ENCODE results near the gene MBOAT7.

The MBOAT7 gene

GRCh38 chr19:54133957-54134590 is 55.3 kb downstream of the MBOAT7 start:
- Histone ChIP-seq H3K36me3 (ENCODE audit: insufficient read depth, low read length) (peaks cover 29% of the 10 kb centered on the region), H3K27me3 (ENCODE audit: insufficient read depth, low read length) (no peaks in the 10 kb centered on the region), H3K9me3 (ENCODE audit: insufficient read depth, low read depth, low read length) (peaks cover 5% of the 10 kb centered on the region), H3K9ac (ENCODE audit: low read depth, low read length) (no peak overlapping the region), H3K4me3 (ENCODE audit: low read length) (no peak overlapping the region), H3K27ac (ENCODE audit: low read depth, low read length) (peak overlapping the region; percentile 27; the same call in 1 of the 2 replicates), H3K4me1 (ENCODE audit: insufficient read depth, low read length) (no peaks in the 10 kb centered on the region)
- 58% methylated on average over 2 of the region's 2 CpGs for WGBS

DNA sequence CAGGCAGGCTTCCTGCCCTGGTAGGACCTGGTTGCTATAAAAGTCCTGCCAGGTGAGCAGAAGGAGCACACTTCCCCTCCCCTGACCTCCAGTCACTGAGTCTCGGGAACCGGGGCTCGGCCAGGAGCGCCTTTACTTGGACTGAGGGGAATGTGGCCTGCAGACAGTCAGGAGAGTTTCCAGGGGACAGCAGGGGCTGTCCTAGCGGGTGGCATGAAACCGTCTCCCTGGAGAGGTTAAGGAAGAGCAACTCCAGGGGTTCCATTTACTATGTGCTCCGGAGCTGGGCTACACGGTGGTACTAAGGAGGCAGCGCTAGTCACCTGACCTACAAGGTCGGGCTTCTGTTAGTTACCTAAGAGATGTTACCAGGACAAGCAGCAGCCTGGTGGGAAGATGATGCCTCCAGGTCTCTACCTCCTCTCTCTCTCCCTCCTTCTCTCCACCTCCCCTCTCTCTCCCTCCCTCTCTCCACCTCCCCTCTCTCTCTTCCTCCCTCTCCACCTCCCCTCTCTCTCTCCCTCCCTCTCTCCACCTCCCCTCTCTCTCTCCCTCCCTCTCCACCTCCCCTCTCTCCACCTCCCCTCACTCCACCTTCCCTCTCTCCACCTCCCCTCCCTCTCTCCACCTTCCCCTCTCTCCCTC is 55.9 kb downstream of the MBOAT7 start:
- 89% methylated on average over 10 of the region's 10 CpGs for WGBS
- Histone ChIP-seq H3K9me3 (ENCODE audit: insufficient read depth, low read depth, low read length) (peaks cover 5% of the 10 kb centered on the region), H3K4me3 (ENCODE audit: low read length) (no peak overlapping the region), H3K9ac (ENCODE audit: low read depth, low read length) (no peak overlapping the region), H3K36me3 (ENCODE audit: insufficient read depth, low read length) (peaks cover 36% of the 10 kb centered on the region), H3K4me1 (ENCODE audit: insufficient read depth, low read length) (no peaks in the 10 kb centered on the region), H3K27me3 (ENCODE audit: insufficient read depth, low read length) (no peaks in the 10 kb centered on the region), H3K27ac (ENCODE audit: low read depth, low read length) (no peak overlapping the region)

DNA sequence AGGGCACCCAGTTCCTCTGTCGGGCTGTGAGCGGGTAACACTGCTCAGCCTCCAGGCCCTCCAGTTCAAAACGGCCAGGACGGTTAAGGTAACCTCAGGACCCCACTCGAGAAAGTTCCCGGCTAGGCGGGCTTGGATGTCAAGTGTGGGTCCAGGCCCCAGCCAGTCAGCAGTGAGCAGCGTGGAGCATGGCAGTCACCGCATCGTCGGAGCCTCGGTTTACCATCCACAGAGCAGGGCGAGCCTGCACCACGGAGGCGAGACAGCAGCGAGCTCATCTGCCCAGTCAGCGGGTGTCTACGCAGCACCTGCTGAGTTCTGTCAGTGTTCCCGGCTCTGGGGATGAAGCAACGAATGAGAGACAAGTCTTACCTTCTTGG is 59.8 kb downstream of the MBOAT7 start:
- no peak overlapping the region for H3K9ac ChIP-seq (ENCODE audit: low read depth, low read length)
- 96% methylated on average over 20 of the region's 20 CpGs for whole genome bisulfite sequencing
- no peak overlapping the region for H3K4me3 ChIP-seq (ENCODE audit: low read length)
- H3K27ac ChIP-seq (ENCODE audit: low read depth, low read length), result no peak overlapping the region
- peaks cover 72% of the 10 kb centered on the region for H3K36me3 ChIP-seq (ENCODE audit: insufficient read depth, low read length)
- H3K4me1 ChIP-seq (ENCODE audit: insufficient read depth, low read length), result no peaks in the 10 kb centered on the region
- peaks cover 5% of the 10 kb centered on the region for H3K9me3 ChIP-seq (ENCODE audit: insufficient read depth, low read depth, low read length)
- no peaks in the 10 kb centered on the region for H3K27me3 ChIP-seq (ENCODE audit: insufficient read depth, low read length)

GRCh38 chr19:54128796-54129616 is 60.4 kb downstream of the MBOAT7 start:
- no peaks in the 10 kb centered on the region for H3K27me3 ChIP-seq (ENCODE audit: insufficient read depth, low read length)
- H3K9me3 ChIP-seq (ENCODE audit: insufficient read depth, low read depth, low read length), result peaks cover 5% of the 10 kb centered on the region
- H3K4me3 ChIP-seq (ENCODE audit: low read length), result no peak overlapping the region
- WGBS, result 96% methylated on average over 41 of the region's 41 CpGs
- peaks cover 78% of the 10 kb centered on the region for H3K36me3 ChIP-seq (ENCODE audit: insufficient read depth, low read length)
- H3K9ac ChIP-seq (ENCODE audit: low read depth, low read length), result no peak overlapping the region
- H3K4me1 ChIP-seq (ENCODE audit: insufficient read depth, low read length), result no peaks in the 10 kb centered on the region
- H3K27ac ChIP-seq (ENCODE audit: low read depth, low read length), result no peak overlapping the region

- WGBS, result 93% methylated on average over 20 of the region's 20 CpGs
- H3K9me3 ChIP-seq (ENCODE audit: insufficient read depth, low read depth, low read length), result peaks cover 1% of the 10 kb centered on the region; the same call in 1 of the 2 replicates
- H3K36me3 ChIP-seq (ENCODE audit: insufficient read depth, low read length), result peaks cover 84% of the 10 kb centered on the region
- no peak overlapping the region for H3K9ac ChIP-seq (ENCODE audit: low read depth, low read length)
- H3K4me1 ChIP-seq (ENCODE audit: insufficient read depth, low read length), result no peaks in the 10 kb centered on the region
- no peak overlapping the region for H3K4me3 ChIP-seq (ENCODE audit: low read length)
- no peaks in the 10 kb centered on the region for H3K27me3 ChIP-seq (ENCODE audit: insufficient read depth, low read length)
- H3K27ac ChIP-seq (ENCODE audit: low read depth, low read length), result no peak overlapping the region
Observed at GRCh38 chr19:54128441-54128725, 61.0 kb downstream of the MBOAT7 start.

- Histone ChIP-seq H3K27ac (ENCODE audit: low read depth, low read length) (no peak overlapping the region), H3K4me1 (ENCODE audit: insufficient read depth, low read length) (no peaks in the 10 kb centered on the region), H3K36me3 (ENCODE audit: insufficient read depth, low read length) (peaks cover 87% of the 10 kb centered on the region), H3K9me3 (ENCODE audit: insufficient read depth, low read depth, low read length) (no peaks in the 10 kb centered on the region), H3K4me3 (ENCODE audit: low read length) (no peak overlapping the region), H3K9ac (ENCODE audit: low read depth, low read length) (no peak overlapping the region), H3K27me3 (ENCODE audit: insufficient read depth, low read length) (no peaks in the 10 kb centered on the region)
- 92% methylated on average over 44 of the region's 44 CpGs for WGBS
Observed at GRCh38 chr19:54127688-54128440, 61.5 kb downstream of the MBOAT7 start.

DNA sequence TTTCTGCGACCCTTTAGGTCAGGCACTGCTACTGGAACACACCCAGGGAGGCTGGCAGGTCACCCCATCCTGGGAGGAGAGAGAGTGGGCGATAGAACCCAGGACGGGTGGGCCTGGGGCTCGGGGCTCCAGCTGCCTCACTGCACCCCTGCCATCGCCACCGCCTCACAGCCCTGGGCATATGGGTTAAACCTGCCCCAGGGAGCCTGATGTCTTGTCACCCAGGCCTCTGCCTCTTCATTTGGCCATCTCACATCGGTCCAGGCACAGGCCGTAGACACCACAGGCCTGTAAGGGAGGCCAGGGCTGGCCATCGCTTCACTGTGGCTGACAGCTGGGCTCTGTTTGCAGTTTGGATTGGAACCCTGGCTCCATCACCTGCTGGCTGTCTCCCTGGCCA is 63.7 kb downstream of the MBOAT7 start:
- peaks cover 88% of the 10 kb centered on the region for H3K36me3 ChIP-seq (ENCODE audit: insufficient read depth, low read length)

GRCh38 chr19:54124393-54124792 is 65.0 kb downstream of the MBOAT7 start:
- H3K9ac ChIP-seq (ENCODE audit: low read depth, low read length), result no peak overlapping the region
- H3K27ac ChIP-seq (ENCODE audit: low read depth, low read length), result no peak overlapping the region
- peaks cover 95% of the 10 kb centered on the region for H3K36me3 ChIP-seq (ENCODE audit: insufficient read depth, low read length)
- no peaks in the 10 kb centered on the region for H3K27me3 ChIP-seq (ENCODE audit: insufficient read depth, low read length)
- 94% methylated on average over 19 of the region's 19 CpGs for WGBS
- H3K9me3 ChIP-seq (ENCODE audit: insufficient read depth, low read depth, low read length), result no peaks in the 10 kb centered on the region
- H3K4me3 ChIP-seq (ENCODE audit: low read length), result no peak overlapping the region
- no peaks in the 10 kb centered on the region for H3K4me1 ChIP-seq (ENCODE audit: insufficient read depth, low read length)

More for the DNA sequence above, 63.7 kb downstream of the MBOAT7 start:
- H3K4me3 ChIP-seq (ENCODE audit: low read length), result no peak overlapping the region
- no peak overlapping the region for H3K27ac ChIP-seq (ENCODE audit: low read depth, low read length)
- WGBS, result 96% methylated on average over 9 of the region's 9 CpGs
- H3K27me3 ChIP-seq (ENCODE audit: insufficient read depth, low read length), result no peaks in the 10 kb centered on the region
- H3K9me3 ChIP-seq (ENCODE audit: insufficient read depth, low read depth, low read length), result no peaks in the 10 kb centered on the region
- H3K9ac ChIP-seq (ENCODE audit: low read depth, low read length), result no peak overlapping the region
- no peaks in the 10 kb centered on the region for H3K4me1 ChIP-seq (ENCODE audit: insufficient read depth, low read length)

- H3K9ac ChIP-seq (ENCODE audit: low read depth, low read length), result no peak overlapping the region
- H3K36me3 ChIP-seq (ENCODE audit: insufficient read depth, low read length), result peaks cover 92% of the 10 kb centered on the region
- no peaks in the 10 kb centered on the region for H3K4me1 ChIP-seq (ENCODE audit: insufficient read depth, low read length)
- no peak overlapping the region for H3K4me3 ChIP-seq (ENCODE audit: low read length)
- no peaks in the 10 kb centered on the region for H3K9me3 ChIP-seq (ENCODE audit: insufficient read depth, low read depth, low read length)
- H3K27ac ChIP-seq (ENCODE audit: low read depth, low read length), result no peak overlapping the region
- WGBS, result 95% methylated on average over 17 of the region's 17 CpGs
- H3K27me3 ChIP-seq (ENCODE audit: insufficient read depth, low read length), result no peaks in the 10 kb centered on the region
Observed at GRCh38 chr19:54123682-54124081, 65.7 kb downstream of the MBOAT7 start.

Measured in HUES64 (cell line).